Activated CD8-positive, alpha-beta memory T cell treated with anti-CD3 and anti-CD28 coated beads for 36 hours (primary cell): ENCODE measurements around the gene OPN4. TPM values are rescaled to one million over a fixed set of nuclear protein-coding genes. Genes with fewer than 3 reads are reported as not detected.

Source experiments
- CTCF ChIA-PET: fragments of 350-600 bp; sonication (Branson Sonifier 250); formaldehyde crosslinking; loops from one replicate; lab custom pipeline; 2021; ENCODE audit warnings: antibody characterized with exemption; lab: Charles Lee
- POLR2A ChIA-PET: fragments of 350-600 bp; sonication (Branson Sonifier 250); formaldehyde crosslinking; loops from one replicate; lab custom pipeline; 2021; ENCODE audit warnings: antibody characterized with exemption; lab: Charles Lee
- total RNA-seq, 2 experiments: library from RNA; stranded (reverse); gene quantifications; one replicate each; pipeline ENCODE4 v1.2.3, GENCODE V29; 2021

OPN4 gene
- total RNA-seq, 2 experiments from 2014 or later = not detected

GRCh38 chr10:86671985-86672710 lies 17.8 kb downstream of the OPN4 start:
- POLR2A ChIA-PET = no interaction called here
- CTCF ChIA-PET = interaction anchor here (0.6 to 1.0 kb wide), 2 partner anchors 15 to 284 kb away, joined by 3 read pairs; no protein-coding TSS in a partner anchor

GRCh38 chr10:86673216-86673826 lies 19.0 kb downstream of the OPN4 start:
- ChIA-PET POLR2A (no interaction called here), CTCF (no interaction called here)

GRCh38 chr10:86673827-86674581 lies 19.7 kb downstream of the OPN4 start:
- ChIA-PET CTCF (interaction anchor here (0.6 kb wide), 1 partner anchor 1496 kb away, joined by 3 read pairs; no protein-coding TSS in a partner anchor), POLR2A (no interaction called here)

- POLR2A ChIA-PET = no interaction called here
- CTCF ChIA-PET = no interaction called here
Measured at GRCh38 chr10:86674912-86675311, 20.6 kb downstream of the OPN4 start.

GRCh38 chr10:86677374-86677773 lies 23.0 kb downstream of the OPN4 start:
- ChIA-PET CTCF (no interaction called here), POLR2A (no interaction called here)

GRCh38 chr10:86678999-86679792 lies 24.8 kb downstream of the OPN4 start:
- ChIA-PET POLR2A (no interaction called here), CTCF (interaction anchor here (1.3 kb wide), 1 partner anchor 10 kb away, joined by 3 read pairs; no protein-coding TSS in a partner anchor)

- CTCF ChIA-PET = no interaction called here
Measured at GRCh38 chr10:86681047-86681446, 26.7 kb downstream of the OPN4 start.

GRCh38 chr10:86681722-86682386 lies 27.5 kb downstream of the OPN4 start:
- POLR2A ChIA-PET = no interaction called here
- CTCF ChIA-PET = no interaction called here

More at GRCh38 chr10:86681047-86681446, 26.7 kb downstream of the OPN4 start:
- POLR2A ChIA-PET = no interaction called here

- ChIA-PET CTCF (interaction anchor here (0.6 kb wide), 1 partner anchor 152 kb away, joined by 3 read pairs; no protein-coding TSS in a partner anchor), POLR2A (no interaction called here)
Measured at GRCh38 chr10:86682675-86683074, 28.3 kb downstream of the OPN4 start.

GRCh38 chr10:86684331-86685097 lies 30.2 kb downstream of the OPN4 start:
- POLR2A ChIA-PET = no interaction called here
- CTCF ChIA-PET = interaction anchor here (1.0 to 1.2 kb wide), 2 partner anchors 9 to 215 kb away, joined by 3 read pairs; no protein-coding TSS in a partner anchor

- ChIA-PET CTCF (interaction anchor here (1.0 to 1.2 kb wide), 2 partner anchors 8 to 214 kb away, joined by 3 read pairs; no protein-coding TSS in a partner anchor), POLR2A (no interaction called here)
Measured at GRCh38 chr10:86685416-86685815, 31.1 kb downstream of the OPN4 start.

- ChIA-PET POLR2A (no interaction called here), CTCF (interaction anchor here (0.5 kb wide), 1 partner anchor 402 kb away, joined by 3 read pairs; no protein-coding TSS in a partner anchor)
Measured at GRCh38 chr10:86685893-86686632, 31.7 kb downstream of the OPN4 start.

- ChIA-PET CTCF (interaction anchor here (0.9 kb wide), 1 partner anchor 15 kb away, joined by 3 read pairs; no protein-coding TSS in a partner anchor), POLR2A (no interaction called here)
Measured at GRCh38 chr10:86686972-86687371, 32.6 kb downstream of the OPN4 start.

GRCh38 chr10:86687750-86688149 lies 33.4 kb downstream of the OPN4 start:
- POLR2A ChIA-PET = no interaction called here
- CTCF ChIA-PET = interaction anchor here (0.7 to 0.9 kb wide), 2 partner anchors 16 to 88 kb away, joined by 3 read pairs; no protein-coding TSS in a partner anchor

GRCh38 chr10:86688398-86688921 lies 34.1 kb downstream of the OPN4 start:
- CTCF ChIA-PET = interaction anchor here (0.5 to 1.6 kb wide), 6 partner anchors 20 to 250 kb away, joined by 3 to 4 read pairs (median 4); no protein-coding TSS in a partner anchor
- POLR2A ChIA-PET = no interaction called here

GRCh38 chr10:86689146-86689545 lies 34.8 kb downstream of the OPN4 start:
- ChIA-PET CTCF (interaction anchor here (0.5 to 1.6 kb wide), 4 partner anchors 9 to 179 kb away, joined by 3 to 4 read pairs (median 4); no protein-coding TSS in a partner anchor), POLR2A (no interaction called here)
